CD4-positive, alpha-beta T cell treated with Interleukin-1 beta for 1 hour (primary cell): ENCODE measurements around the gene MT1G.
"Not testable (repeated sequence)": the region's sequence is repeated elsewhere in the genome, so short reads cannot be mapped to it uniquely, and the experiment has no call there.

Experiments used
- DNase-seq, 2 donors: peaks; one replicate each; pipeline ENCODE4 v3.0.0-alpha.2; 2020 to 2022

MT1G gene

DNA sequence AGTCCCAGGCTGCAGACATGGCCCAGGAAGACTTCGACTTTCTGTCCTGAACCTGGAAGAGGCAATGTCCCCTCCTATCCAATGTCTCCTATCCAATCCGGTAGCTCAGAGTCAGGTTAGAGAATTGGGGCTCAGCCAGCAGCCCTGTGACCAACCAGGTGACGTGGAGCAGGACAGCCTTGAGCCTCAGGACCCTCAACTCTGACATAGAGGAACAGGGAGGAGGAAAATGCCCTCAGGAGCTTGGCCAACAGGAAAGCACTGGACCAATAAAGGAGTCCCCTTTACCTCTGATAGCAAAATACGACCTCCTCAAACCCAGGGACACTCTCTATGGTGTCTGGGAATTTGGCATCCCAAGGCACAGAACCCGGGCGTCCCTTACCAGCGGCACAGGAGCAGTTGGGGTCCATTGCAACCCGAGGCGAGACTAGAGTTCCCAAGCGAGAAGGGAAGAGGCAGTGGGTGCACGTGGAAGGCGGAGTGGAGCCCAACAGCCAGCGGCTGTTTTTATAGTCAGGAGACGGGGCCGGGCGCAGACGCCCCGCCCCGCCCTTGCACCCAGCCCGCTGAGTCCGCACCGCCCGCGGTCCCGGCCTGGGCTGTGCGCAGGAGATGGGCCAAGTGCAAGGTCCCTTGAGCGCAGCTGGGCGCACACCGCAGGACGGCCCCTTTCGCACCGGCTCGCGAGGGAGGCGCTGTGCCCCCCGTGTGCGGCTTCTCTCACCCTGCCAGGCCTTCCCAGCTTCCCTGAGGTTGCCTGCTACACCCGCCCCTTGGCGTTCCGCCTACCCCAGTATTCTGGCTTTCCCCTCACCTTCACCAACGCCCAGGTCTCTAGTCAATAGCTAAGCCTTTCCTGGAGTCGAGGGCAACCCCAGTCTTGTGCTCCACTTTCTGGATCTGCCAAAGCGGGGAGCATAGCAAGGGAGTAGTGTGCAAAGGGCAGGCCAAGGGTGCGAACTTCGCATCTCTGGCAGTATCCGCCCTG, at the start of gene MT1G:
Gene MT1G, minus strand, starts transcription at position 485 of the 991 bp plus-strand sequence. Its CDS starts 72 bp downstream, at position 413.
- no peak for DNase-seq

DNA sequence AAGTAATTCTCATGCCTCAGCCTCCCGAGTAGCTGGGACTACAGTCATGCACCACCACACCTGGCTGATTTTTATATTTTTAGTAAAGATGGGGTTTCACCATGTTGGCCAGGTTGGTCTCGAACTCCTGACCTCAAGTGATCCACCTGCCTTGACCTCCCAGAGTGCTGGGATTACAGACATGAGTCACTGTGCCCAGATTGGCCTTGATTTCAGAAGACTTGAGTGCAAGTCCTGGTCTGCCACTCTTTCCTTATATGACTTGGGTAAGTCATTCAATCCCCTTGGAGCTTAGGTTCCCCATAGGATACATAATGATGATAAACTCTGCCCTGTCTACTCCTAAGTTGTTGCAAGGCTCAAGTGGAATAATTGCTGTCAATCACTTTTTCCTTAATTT, 49.7 kb upstream of the MT1G start:
- DNase-seq, result not testable (repeated sequence)

DNA sequence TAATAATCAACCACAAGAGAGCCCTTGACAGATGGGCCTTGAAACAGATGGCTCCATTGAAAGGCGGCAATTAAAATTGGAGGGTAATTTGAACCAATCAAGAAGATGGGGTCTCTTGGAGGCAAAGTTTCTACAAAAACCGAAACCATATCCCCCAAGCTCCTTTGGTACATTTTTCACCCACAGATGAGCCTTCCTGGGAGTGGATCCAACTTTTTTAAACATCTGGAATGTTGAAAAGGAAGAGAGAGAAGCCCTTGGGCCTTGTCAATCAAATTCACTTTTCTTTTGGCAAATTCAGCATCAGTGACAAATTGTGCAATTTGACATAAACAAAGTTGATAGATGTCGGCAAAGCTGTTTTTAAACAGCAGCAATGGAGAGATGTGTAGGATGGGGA, 48.9 kb upstream of the MT1G start:
- DNase-seq, result no peak

DNA sequence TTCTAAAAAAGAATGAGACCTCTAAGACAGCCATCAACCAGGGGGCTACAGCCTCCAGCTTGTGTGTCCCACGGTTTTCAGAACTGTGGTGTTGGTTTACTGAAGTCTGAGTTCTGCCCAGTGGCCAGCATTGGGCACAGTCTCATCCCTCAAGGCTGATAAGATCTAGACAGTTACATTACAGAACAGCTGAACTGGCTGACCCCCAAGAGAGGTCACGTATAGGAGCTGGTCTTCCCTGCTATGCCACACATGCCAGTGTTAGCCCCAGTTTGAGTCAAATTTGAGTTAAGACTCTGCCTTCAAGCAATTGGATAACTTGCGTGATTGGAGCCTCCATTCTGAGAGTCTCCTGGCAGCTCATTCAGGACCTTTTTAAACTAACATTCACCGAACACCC, 47.3 kb upstream of the MT1G start:
- DNase-seq, result no peak

DNA sequence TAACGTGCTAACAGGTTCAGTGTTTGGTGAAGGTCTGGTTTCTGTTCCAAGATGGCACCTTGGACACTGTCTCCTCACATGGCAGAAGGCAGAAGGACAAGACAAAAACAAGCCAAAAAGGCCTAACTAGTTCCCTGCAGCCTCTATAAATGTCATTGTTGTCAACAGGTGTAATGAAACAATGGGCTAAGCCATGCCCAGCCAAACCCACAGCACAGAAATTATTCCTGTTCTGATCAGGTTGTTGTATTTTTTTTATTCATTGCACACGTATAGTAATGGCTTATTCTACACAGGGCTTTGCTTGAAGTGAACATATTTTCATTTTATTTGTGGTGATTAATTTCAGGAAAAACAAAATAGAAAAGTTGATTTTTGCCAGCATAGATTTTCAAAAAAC, 45.9 kb upstream of the MT1G start:
- no peak for DNase-seq

DNA sequence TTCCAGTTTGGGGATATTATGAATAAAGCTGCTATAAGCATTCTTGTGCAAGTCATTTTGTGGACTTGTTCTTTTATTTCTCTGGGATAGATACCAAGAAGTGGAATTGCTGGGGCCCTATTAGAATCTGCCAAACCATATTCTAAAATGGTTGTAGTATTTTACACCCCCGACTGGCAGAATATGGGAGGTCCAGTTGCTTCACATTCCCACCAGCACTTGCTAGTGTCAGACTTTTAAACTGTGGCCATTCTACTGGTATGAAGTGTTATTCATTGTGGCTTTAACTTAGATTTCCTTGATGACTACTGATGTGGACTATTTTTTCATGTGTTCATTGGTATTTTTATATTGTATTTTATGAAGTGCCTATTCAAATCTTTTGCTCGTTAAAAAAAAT, 44.0 kb upstream of the MT1G start:
- no peak for DNase-seq

DNA sequence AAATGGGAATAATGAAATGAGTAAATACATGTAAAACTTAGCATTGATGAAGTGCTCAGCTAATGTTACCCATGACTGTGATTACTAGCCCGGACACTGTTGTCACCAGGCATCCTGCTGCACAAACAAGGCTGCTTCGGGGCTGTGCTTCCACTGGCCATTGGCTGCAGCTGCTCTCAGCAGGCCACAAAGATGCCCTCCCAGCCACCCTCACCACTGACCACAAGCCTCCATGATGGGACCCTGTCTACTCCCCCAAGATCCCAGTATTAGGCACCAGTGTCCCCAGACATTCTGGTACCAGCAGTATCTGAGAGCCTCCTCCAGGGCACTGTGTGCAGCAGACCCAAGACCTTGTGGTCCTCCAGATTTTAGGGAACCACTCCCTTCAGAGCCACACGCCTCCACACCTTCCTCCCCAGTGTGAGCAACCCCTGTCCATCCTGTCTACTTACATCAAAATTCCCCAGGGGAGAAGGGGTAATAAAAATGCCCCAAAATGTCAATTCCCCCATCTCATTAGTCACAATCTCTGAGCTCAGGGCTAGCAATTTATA, 42.4 kb upstream of the MT1G start:
- no peak for DNase-seq

DNA sequence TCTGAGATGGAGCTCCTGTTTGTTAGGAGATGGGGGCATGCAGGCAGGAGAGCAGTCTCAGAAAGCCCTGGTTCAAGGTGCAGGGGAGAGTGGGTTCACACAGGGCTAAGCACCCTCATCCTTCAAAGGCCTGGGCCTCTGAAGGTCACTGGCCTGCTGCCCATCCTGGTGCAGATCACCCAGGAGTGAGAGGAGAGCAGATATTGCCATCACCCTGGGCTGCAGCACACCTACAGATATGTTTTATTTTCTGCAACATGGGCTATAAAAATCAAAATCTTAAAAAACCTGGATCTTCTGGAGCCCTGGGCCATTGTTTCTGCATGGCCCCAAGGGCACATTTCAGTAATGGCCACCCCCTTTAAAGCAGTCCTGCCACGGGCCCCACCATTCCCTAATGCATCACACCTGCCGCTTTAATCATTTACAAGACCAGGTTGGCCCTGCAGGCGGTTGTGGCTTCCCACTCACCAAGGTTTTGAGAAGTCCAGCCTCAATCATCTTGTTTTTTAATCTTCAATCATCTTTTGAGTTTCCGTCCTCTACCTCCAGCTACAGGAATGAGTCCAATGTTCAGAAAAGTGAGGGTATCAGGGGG, 41.7 kb upstream of the MT1G start:
- no peak for DNase-seq

DNA sequence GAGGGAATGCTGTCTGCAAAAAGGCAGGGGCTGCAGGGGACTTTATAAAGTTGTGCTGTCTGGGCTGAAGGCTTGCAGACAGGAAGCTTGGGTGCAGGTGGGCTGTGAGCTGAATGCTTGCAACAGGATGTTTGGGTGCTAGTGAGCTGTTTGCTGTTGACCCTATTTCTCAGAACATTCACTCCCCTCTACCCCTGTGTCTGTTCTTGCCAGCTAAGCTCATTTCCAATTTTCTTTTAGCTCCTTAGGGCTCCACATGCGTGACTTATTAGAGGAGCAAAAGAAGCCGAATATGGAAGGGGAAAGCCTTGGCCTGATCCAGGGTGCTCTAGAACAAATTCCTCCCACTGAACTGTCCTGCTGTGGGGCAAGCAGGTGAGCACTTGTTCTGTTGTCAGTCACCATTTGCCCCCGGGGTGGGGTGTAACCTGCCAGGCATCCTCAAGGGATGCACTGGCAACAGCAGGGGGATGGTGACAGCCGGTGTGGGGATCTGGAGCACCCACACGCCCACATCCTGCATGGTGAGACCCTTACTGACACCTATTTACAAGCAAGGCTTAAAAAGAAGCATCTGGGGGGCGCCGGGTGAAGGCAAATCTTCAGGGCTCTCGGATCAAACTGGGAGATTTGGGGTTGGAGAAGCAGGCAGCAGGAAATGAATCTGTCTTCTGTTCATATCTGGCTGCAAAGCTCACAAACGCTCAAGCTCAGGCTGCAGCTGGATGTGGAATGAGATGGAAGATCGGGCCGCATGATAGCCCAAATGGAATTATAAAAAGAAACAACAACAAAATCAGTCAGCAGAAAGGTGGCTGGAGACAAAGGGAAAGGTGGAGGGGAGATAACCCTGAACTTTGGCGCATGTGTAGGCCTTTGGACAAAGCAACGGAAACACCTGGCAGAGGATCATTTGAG, 40.9 kb upstream of the MT1G start:
- peak; percentile 12 to 30 for DNase-seq

DNA sequence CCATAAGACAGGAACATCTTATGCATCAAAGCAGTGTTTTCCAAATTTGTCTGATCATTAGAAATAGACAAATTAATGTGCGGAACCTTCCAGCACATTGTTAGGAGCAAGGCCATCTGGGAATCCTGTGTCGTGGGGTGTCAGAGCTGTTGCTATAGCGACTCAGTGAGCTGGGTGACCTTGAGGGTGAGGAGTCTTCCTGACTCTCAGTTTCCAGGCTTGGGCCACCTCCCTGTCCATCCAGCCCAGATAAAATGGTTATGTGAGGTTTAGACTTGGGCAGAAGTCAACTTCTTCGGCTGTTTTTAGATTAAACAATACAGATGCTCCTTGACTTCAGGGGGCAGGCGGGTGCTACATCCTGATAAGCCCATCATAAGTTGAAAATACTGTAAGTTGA, 35.0 kb upstream of the MT1G start:
- DNase-seq, result no peak

DNA sequence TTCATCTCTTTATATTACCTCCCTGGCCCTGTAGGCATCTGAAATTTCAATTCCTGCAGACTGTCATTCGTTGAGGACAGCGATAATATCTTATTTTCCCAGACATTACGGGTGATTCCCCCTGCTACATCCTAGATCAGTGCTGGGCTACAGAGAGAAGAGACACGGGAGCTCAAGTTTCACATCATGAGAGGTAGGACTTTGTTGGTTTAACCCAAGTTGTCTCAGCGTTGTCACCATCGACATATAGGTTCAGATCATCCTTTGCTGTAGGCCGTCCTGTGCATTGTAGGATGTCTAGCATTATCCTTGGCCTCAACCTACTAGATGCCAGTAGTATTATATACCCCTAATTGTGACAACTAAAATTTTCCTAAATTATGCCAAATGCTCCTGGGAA, 33.7 kb upstream of the MT1G start:
- no peak for DNase-seq

DNA sequence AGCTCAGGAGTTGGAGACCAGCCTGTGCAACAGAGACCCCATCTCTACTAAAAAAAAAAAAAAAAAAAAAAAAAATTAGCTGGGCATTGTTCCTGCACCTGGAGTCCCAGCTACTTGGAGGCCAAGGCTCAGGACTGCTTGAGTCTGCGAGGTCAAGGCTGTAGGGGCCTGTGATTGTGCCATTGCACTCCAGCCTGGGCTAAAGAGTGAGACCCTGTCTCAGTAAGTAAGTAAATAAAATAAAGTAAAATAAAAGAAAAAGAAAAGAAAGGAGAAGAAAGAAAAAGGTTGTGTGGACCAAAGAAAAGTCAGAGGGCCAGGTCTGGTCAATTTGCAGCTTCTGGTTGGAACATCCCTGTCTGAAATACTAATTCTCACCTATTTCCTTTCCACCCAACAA, 32.8 kb upstream of the MT1G start:
- DNase-seq, result no peak

DNA sequence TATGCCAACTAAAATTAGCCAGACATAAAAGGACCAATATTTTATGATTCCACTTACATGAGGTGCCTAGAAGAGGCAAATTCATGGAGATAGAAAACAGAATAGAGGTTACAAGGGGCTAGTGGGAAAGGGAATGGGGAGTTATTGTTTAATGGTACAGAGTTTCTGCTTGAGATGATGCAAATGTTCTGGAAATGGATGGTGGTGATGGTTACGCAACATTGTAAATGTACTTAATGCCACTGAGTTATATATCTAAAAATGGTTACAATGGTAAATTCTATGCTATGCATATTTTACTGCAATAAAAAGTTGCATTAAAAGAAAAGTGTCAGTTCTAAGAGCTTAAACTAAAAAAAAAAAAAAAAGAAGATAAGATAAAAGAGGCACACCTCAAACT, 32.3 kb upstream of the MT1G start:
- no peak for DNase-seq

DNA sequence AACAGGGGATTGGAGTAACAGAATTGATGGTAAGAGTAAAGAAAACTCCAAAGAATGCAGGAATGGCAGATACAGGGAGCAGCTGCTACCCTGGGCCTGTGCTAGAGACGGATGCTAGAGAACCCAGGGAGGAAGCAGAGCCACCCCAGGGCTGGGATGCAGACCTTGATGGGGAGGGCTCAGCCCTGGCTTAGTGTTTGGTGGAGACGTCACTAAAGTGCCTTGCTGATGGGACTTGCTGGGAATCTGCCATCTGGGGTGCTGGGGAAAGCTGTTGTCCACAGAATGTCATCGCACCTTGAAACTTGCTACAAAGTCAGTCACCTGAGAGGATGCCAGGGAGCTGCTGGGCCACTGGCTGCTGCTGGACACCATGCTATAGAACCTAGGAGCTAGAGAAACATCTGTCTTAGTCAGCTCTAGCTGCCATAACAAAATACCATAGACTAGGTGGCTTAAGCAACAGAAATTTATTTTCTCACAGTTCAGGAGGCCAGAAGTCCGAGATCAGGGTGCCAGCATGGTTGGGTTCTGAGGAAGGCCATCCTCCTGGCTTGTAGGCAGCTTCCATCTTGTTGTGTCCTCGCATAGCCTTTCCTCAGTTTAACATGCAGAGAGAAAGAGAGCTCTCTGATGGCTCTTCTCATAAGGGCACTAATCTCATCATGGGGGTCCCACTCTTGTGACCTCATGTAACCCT, 29.7 kb upstream of the MT1G start:
- no peak for DNase-seq

DNA sequence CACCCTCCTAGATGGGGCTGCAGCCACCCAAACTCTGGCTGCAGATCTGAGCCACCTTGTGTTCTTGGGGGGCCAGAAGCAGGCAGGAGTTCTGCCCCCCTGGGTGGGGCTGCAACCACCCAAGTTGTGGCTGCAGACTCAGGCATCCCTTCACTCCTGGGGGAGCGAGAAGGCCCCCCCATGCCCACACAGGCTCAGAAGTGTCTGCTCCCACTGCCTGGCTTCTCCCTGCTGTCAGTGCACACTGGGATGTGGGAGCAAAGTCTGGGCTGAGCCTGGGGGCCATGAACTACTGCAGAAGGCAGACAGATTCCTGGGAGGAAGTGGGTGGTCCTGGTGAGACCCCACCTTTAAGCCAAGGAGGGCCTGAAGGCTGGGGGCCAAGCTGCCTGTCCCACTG, 27.4 kb upstream of the MT1G start:
- DNase-seq, result no peak

DNA sequence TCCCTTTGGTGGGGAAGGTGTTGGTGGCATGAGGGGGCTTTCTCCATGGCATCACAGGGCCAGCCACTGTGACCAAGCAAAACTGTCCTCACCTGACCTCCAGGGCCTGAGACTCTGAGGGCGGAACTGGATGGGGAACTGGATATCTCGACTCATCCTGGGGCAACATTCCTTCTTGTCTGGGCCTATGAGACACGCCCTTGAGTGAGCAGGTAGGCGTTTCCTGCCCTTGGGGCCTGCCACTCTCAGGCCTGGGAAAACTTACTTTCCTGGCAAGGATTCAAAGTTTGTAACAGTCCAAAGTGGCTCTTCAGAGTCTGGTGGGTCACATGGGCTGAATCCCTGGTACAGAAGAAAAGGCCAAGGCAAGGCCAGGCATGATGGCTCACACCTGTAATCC, 24.0 kb upstream of the MT1G start:
- no peak for DNase-seq

DNA sequence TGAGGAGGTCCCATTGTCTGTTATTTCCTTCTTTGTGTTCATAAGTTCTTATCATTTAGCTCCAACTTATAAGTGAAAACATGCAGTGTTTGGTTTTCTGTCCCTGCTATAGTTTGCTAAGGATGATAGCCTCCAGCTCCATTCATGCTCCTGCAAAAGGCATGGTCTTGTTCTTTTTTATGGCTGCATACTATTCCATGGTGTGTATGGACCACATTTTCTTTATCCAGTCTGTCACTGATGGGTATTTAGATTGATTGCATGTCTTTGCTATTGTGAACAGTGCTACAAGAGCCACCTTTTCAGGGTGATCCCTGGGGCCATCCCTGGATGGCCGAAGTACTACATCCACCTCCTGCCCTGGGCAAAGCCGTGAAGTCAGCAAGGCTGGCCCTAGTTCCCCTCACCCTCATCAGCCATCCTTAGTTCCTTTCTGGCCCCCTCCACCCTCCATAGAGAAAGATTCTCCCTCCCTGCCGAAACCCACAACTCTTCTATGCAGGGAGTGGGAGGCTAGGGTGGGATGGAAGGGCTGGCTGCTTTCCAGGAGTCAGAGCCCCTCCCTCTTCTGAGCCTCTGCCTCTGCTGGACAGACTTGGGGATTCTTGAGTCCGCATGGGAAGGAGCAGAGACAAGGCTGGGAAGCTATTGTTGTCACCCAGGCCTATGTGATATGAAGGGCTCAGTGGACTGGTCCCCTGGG, 22.7 kb upstream of the MT1G start:
- DNase-seq, result no peak

DNA sequence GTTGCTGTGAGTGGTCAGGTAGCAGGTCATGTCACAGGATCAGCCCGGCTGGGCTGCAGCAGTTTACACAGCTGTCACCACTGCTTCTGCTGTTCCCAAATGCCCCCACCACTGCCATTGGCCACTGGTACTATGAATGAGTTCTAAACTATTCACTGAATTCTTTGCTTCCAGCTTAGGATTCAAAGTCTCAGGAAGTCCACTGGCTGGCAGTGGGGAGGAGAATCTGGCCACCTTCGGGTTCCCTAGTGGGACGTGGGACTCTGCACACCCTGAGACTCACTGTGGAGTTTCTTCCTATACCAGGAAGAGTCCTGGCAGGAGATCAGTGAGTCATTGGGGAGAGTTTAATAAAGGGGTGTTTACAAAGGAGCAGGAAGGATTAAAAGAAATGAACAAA, 21.3 kb upstream of the MT1G start:
- DNase-seq, result no peak

DNA sequence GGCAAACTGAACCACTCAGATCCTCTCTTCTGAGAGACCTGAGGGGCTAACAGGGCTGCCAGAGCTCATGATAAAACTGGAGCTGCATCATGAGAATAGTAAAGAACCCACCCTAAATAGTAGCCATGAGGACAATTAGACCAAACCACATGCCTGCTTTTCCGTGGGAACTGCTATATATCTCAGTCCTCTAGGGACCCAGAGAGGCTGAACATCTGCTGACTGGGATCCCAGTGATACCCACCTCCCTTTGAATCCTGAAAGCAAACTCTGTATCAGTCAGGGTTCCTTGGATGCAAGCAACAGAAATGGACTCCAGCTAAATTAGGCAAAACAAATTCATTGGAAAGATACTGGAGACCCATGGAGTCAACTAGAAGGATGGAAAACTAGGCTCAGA, 20.9 kb upstream of the MT1G start:
- DNase-seq, result no peak

DNA sequence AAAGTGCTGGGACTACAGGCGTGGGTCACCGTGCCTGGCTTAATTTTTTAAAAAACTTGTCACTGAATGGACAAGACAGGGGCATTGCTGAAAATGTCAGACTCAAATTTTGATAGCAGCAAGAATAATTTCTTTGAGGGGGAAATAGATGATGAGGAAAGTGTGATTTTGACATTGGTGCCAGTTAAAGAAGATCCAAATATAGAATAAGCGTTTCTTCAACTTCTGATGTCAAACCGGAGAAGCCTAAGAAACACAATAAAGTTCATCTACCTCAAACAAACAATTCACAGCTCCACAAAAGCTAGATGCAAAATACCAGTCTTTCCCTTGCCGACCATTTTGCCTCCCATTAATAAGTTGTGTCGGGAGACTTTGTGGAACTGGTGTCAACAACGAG, 18.9 kb upstream of the MT1G start:
- DNase-seq, result no peak

DNA sequence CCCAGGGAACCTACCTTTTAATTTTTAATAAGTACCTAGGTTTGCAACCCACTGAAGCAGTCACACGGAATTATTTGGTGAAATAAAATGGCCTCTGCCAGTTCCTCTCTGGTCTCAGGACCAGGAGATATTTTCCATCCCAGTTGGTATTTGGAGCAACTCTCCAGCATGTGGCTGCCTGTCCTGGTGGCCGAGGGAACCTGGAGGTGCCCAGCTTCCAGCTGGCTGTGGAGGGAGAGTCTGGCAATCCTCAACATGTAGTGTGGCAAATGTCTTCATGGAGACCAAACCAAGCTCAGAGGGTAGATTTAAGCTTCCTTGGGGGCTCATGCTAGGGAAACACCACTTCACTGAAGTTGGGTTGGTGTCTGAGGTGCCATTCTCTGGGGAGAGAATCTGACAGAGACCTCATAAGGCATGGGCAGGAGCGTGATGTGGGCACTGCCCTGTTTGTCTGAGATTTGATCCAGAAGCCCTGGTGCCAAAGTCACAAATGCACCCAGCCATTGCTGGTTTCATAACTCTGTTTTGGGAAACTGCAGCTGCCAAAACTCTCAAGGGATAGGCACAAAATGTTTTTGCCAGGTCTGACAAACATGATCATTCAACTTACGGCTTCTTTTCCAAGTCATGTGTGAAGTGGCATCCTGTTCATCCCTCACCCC, 17.2 kb upstream of the MT1G start:
- DNase-seq, result no peak
